SH-SY5Y (cell line): ENCODE results near the gene TMEM164.

Experiments used
- GATA2 ChIP-seq: IDR thresholded peaks from 2 replicates; pipeline ENCODE4 v1.6.1; 2011; ENCODE audit warnings: mild to moderate bottlenecking, low read depth, low read length
- GATA3 ChIP-seq: IDR thresholded peaks from 2 replicates; pipeline ENCODE4 v1.6.1; 2011; ENCODE audit warnings: low read depth, mild to moderate bottlenecking, low read length, moderate library complexity

DNA sequence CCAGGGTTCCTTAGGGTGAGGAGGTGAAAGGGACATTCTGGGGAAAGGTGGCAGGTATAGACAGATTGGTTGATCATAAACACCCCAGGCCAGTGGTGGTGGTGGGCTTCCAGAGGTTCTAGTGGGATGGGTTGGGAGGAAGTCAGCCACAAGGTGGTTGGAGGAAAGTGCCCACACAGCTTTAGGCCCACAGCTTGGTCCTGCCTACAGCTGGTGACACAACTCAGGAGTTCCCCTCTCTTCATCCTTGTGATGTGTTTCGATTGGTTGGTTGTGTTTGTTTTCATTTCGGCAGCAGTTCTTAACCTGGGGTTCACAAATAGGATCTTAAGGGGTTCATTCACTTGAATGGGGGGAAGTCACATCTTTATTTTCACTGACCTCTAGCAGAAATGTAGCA, 157.0 kb downstream of the TMEM164 start:
- TF ChIP-seq GATA2 (no peak), GATA3 (no peak)
